ENCODE results near the gene ITGB1.
A peak's percentile ranks its signal among the peaks of the same experiment; 100 is the strongest.
"Not testable (repeated sequence)": the region's sequence is repeated elsewhere in the genome, so short reads cannot be mapped to it uniquely, and the experiment has no call there.

ITGB1 gene

DNA sequence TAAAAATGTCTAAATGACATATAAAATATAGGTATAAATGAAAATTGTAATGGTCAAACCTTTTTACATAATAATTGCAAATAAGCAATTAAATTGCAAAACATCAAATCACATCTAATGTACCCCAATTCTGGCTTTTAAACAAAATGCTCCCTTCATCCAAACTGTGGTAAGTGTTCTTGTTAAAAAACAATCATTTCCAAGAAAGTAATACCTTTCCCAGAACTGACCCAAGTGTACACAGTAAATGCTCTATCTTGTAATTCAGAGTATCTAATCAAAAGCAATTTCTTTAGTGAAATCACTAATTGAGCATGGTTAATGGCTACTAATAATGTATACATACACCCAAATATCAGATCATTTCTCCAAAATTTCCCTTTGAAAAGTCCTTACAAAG lies 28.0 kb downstream of the ITGB1 start:
- Mint-ChIP-seq H3K27me3 (ENCODE audit: low read depth, poor library complexity) (no peaks in the 10 kb centered on the region), H3K36me3 (ENCODE audit: low read depth) (peaks cover 65% of the 10 kb centered on the region), H3K4me3 (no peak overlapping the region), H3K4me1 (peaks cover 6% of the 10 kb centered on the region), H3K27ac (peak overlapping the region; percentile 76), H3K9me3 (peaks cover 9% of the 10 kb centered on the region)
- DNase-seq: no peak
- TF ChIP-seq, protein P1, sequence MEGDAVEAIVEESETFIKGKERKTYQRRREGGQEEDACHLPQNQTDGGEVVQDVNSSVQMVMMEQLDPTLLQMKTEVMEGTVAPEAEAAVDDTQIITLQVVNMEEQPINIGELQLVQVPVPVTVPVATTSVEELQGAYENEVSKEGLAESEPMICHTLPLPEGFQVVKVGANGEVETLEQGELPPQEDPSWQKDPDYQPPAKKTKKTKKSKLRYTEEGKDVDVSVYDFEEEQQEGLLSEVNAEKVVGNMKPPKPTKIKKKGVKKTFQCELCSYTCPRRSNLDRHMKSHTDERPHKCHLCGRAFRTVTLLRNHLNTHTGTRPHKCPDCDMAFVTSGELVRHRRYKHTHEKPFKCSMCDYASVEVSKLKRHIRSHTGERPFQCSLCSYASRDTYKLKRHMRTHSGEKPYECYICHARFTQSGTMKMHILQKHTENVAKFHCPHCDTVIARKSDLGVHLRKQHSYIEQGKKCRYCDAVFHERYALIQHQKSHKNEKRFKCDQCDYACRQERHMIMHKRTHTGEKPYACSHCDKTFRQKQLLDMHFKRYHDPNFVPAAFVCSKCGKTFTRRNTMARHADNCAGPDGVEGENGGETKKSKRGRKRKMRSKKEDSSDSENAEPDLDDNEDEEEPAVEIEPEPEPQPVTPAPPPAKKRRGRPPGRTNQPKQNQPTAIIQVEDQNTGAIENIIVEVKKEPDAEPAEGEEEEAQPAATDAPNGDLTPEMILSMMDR (IDR thresholded peaks at IDR 0.05): no peak

DNA sequence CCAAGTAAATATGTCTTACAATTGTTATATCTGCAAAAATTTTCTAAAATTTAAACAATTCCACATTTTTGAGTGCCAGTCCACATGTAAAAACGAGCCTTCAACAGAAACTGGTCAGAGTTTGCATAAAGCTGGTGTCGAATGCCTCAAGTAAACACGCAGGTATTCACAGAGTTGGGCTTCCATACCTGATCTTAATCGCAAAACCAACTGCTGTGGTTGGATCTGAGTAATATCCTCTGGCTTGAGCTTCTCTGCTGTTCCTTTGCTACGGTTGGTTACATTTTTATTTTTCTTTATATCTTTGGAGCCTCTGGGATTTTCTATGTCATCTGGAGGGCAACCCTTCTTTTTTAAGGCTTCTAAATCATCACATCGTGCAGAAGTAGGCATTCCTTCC lies 28.4 kb downstream of the ITGB1 start:
- H3K4me1 Mint-ChIP-seq: peaks cover 6% of the 10 kb centered on the region
- no peak overlapping the region for H3K4me3 Mint-ChIP-seq
- peaks cover 9% of the 10 kb centered on the region for H3K9me3 Mint-ChIP-seq
- TF ChIP-seq, protein P1 (IDR thresholded peaks at IDR 0.05): no peak
- DNase-seq: no peak
- peaks cover 65% of the 10 kb centered on the region for H3K36me3 Mint-ChIP-seq (ENCODE audit: low read depth)
- no peak overlapping the region for H3K27ac Mint-ChIP-seq
- no peaks in the 10 kb centered on the region for H3K27me3 Mint-ChIP-seq (ENCODE audit: low read depth, poor library complexity)

DNA sequence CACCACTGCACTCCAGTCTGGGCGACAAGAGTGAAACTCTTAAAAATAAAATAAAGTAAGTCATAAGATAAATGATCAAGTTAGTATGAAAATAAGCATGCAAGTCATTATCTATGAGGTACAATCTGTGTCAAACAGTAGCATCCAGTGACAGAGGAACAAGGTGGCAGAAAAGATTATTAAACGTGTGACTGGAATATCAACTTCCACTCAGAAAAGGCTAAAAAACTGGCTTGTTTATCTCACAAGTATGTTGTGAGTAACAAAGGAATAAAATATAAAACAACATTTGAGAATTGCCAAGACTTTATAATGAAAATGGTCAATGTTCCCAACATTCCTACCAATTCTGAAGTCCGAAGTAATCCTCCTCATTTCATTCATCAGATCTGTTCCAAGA lies 30.3 kb downstream of the ITGB1 start:
- Mint-ChIP-seq H3K27me3 (ENCODE audit: low read depth, poor library complexity) (no peaks in the 10 kb centered on the region), H3K27ac (no peak overlapping the region), H3K4me1 (peaks cover 6% of the 10 kb centered on the region), H3K36me3 (ENCODE audit: low read depth) (peaks cover 76% of the 10 kb centered on the region), H3K4me3 (no peak overlapping the region), H3K9me3 (peaks cover 9% of the 10 kb centered on the region)
- TF ChIP-seq, protein P1 (IDR thresholded peaks at IDR 0.05): no peak
- DNase-seq: no peak

DNA sequence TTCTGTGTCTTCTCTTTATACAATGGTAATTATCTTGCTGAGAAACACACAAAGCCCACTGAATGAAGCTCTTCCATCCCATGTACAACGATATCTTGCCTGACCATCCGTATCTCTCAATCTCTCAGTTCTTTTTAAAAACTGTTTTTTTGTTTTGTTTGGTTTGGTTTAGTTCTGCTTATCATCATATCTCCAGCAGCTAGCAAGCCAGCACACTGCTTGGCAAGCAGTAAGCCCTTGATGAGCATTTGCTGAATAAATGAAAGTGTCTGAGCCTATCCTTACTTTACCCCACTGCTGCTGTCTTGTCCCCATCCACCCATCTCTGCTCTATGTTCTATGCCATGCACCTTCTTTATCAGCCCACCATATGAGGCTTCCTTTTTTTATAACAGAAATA lies 34.2 kb downstream of the ITGB1 start:
- H3K4me1 Mint-ChIP-seq: peaks cover 2% of the 10 kb centered on the region
- H3K27ac Mint-ChIP-seq: peak overlapping the region; percentile 75
- peaks cover 87% of the 10 kb centered on the region for H3K36me3 Mint-ChIP-seq (ENCODE audit: low read depth)
- H3K4me3 Mint-ChIP-seq: no peak overlapping the region
- DNase-seq: no peak
- H3K27me3 Mint-ChIP-seq (ENCODE audit: low read depth, poor library complexity): no peaks in the 10 kb centered on the region
- TF ChIP-seq, protein P1 (IDR thresholded peaks at IDR 0.05): no peak
- peaks cover 13% of the 10 kb centered on the region for H3K9me3 Mint-ChIP-seq

DNA sequence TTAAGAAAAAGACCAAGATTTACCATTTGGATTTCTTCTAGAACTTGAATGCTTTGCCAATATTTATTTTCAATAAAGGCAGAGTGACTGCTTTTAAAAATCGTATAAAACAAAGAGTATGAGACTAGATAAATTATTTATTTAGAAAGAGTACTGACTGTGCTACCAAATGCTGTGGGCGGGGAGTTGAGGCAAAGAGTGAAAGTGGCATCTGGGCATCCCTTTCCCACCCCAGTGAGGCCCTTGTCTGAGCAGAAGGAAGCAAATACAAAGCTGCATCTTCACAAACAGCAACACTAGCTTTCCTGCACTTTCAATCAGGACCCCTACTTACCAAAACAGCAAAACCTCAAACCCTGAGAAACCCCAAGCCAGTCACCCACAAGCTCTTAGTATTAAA lies 34.9 kb downstream of the ITGB1 start:
- Mint-ChIP-seq H3K27me3 (ENCODE audit: low read depth, poor library complexity) (no peaks in the 10 kb centered on the region), H3K9me3 (peaks cover 20% of the 10 kb centered on the region), H3K4me1 (no peaks in the 10 kb centered on the region), H3K36me3 (ENCODE audit: low read depth) (peaks cover 87% of the 10 kb centered on the region), H3K4me3 (no peak overlapping the region), H3K27ac (no peak overlapping the region)
- TF ChIP-seq, protein P1 (IDR thresholded peaks at IDR 0.05): no peak
- DNase-seq: no peak

DNA sequence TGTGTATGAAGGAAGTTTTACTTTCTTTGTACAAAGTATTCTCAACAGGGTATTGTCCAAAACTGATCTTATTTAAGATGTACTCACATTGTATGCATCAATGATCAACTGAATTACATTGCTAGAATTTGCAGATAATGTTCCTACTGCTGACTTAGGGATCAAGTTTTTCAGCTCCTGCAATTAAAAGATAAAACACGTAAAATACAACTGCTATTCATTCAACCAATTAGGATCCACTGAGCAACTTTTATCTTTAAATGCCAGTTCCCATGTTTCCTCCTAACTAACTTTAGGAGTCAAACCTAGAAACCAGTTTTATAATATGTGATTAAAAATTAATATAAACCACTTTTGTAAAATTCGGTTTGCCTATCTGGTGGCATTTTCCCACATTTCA lies 35.9 kb downstream of the ITGB1 start:
- Mint-ChIP-seq H3K36me3 (ENCODE audit: low read depth) (peaks cover 87% of the 10 kb centered on the region), H3K27ac (no peak overlapping the region)

DNA sequence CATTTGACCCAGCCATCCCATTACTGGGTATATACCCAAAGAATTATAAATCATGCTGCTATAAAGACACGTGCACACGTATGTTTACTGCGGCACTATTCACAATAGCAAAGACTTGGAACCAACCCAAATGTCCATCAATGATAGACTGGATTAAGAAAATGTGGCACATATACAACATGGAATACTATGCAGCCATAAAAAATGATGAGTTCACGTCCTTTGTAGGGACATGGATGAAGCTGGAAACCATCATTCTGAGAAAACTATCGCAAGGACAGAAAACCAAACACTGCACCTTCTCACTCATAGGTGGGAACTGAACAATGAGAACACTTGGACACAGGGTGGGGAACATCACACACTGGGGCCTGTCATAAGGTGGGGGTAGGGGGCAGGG lies 40.2 kb downstream of the ITGB1 start:
- not testable (repeated sequence) for H3K4me3 Mint-ChIP-seq; DNase-seq; H3K27me3 Mint-ChIP-seq (ENCODE audit: low read depth, poor library complexity); H3K27ac Mint-ChIP-seq; H3K4me1 Mint-ChIP-seq
- H3K36me3 Mint-ChIP-seq (ENCODE audit: low read depth): peaks cover 92% of the 10 kb centered on the region
- peaks cover 56% of the 10 kb centered on the region for H3K9me3 Mint-ChIP-seq

More for the DNA sequence above, 35.9 kb downstream of the ITGB1 start:
- Mint-ChIP-seq H3K9me3 (peaks cover 28% of the 10 kb centered on the region), H3K4me3 (no peak overlapping the region), H3K27me3 (ENCODE audit: low read depth, poor library complexity) (no peaks in the 10 kb centered on the region), H3K4me1 (no peaks in the 10 kb centered on the region)
- no peak for DNase-seq
- TF ChIP-seq, protein P1 (IDR thresholded peaks at IDR 0.05): no peak
